ENCODE data around the gene ZNF135. TPM values are rescaled to one million over a fixed set of nuclear protein-coding genes. Genes with fewer than 3 reads are reported as not detected.

The ZNF135 gene
- total and polyA plus RNA-seq, 2 donors from 2014 or later: 5.6 to 9.7 TPM

- intact Hi-C loops (cut with DNase I): no loop called here
- DNase-seq (peak in 1 of 5 donors; percentile 8), FAIRE-seq (no peak)
- Histone ChIP-seq H3K27ac (ENCODE audit: low read depth in 2 of 2, low read length in 2 of 2) (no peak overlapping the region), H3K4me1 (ENCODE audit: control insufficient read depth in 2 of 3, insufficient read depth in 2 of 3, low read depth in 1 of 3, low read length in 3 of 3) (no peaks in the 10 kb centered on the region), H3K27me3 (ENCODE audit: control insufficient read depth, insufficient read depth, low read length) (no peaks in the 10 kb centered on the region), H3K4me3 (ENCODE audit: low read length in 3 of 3) (no peak overlapping the region), H3K9ac (ENCODE audit: low read length in 3 of 3) (no peak overlapping the region), H3K9me3 (ENCODE audit: control insufficient read depth in 2 of 3, insufficient read depth in 1 of 3, low read length in 3 of 3) (peaks cover 2 to 8% (median 5%) of the 10 kb centered on the region in 3 donors), H3K36me3 (ENCODE audit: control insufficient read depth in 2 of 3, insufficient read depth in 3 of 3, low read length in 3 of 3) (peaks cover 2 to 11% (median 2%) of the 10 kb centered on the region in 3 donors)
- no peak for TF ChIP-seq CTCF (IDR thresholded peaks at IDR 0.05; ENCODE audit: borderline replicate concordance, extremely low read depth, insufficient read depth)
Measured at GRCh38 chr19:58079792-58080191, 20.7 kb downstream of the ZNF135 start.

GRCh38 chr19:58083021-58083420 lies 23.9 kb downstream of the ZNF135 start:
- intact Hi-C loops (cut with DNase I): no loop called here
- no peak for TF ChIP-seq CTCF (IDR thresholded peaks at IDR 0.05; ENCODE audit: borderline replicate concordance, extremely low read depth, insufficient read depth)
- Histone ChIP-seq H3K4me1 (ENCODE audit: control insufficient read depth in 2 of 3, insufficient read depth in 2 of 3, low read depth in 1 of 3, low read length in 3 of 3) (no peaks in the 10 kb centered on the region), H3K9me3 (ENCODE audit: control insufficient read depth in 2 of 3, insufficient read depth in 1 of 3, low read length in 3 of 3) (peaks cover 2 to 8% (median 5%) of the 10 kb centered on the region in 3 donors), H3K4me3 (ENCODE audit: low read length in 3 of 3) (no peak overlapping the region), H3K27ac (ENCODE audit: low read depth in 2 of 2, low read length in 2 of 2) (no peak overlapping the region), H3K36me3 (ENCODE audit: control insufficient read depth in 2 of 3, insufficient read depth in 3 of 3, low read length in 3 of 3) (peaks cover 2 to 28% (median 2%) of the 10 kb centered on the region in 3 donors), H3K9ac (ENCODE audit: low read length in 3 of 3) (no peak overlapping the region), H3K27me3 (ENCODE audit: control insufficient read depth, insufficient read depth, low read length) (no peaks in the 10 kb centered on the region)
- DNase-seq: peak in 2 of 5 donors; percentile 14 to 16
- no peak for FAIRE-seq

- Histone ChIP-seq H3K36me3 (ENCODE audit: control insufficient read depth in 2 of 3, insufficient read depth in 3 of 3, low read length in 3 of 3) (peaks cover 2 to 28% (median 2%) of the 10 kb centered on the region in 3 donors), H3K9ac (ENCODE audit: low read length in 3 of 3) (no peak overlapping the region), H3K4me1 (ENCODE audit: control insufficient read depth in 2 of 3, insufficient read depth in 2 of 3, low read depth in 1 of 3, low read length in 3 of 3) (no peaks in the 10 kb centered on the region), H3K9me3 (ENCODE audit: control insufficient read depth in 2 of 3, insufficient read depth in 1 of 3, low read length in 3 of 3) (peaks cover 2 to 8% (median 5%) of the 10 kb centered on the region in 3 donors), H3K27ac (ENCODE audit: low read depth in 2 of 2, low read length in 2 of 2) (no peak overlapping the region), H3K27me3 (ENCODE audit: control insufficient read depth, insufficient read depth, low read length) (no peaks in the 10 kb centered on the region), H3K4me3 (ENCODE audit: low read length in 3 of 3) (no peak overlapping the region)
- no peak for DNase-seq
- FAIRE-seq: no peak
- TF ChIP-seq CTCF (IDR thresholded peaks at IDR 0.05; ENCODE audit: borderline replicate concordance, extremely low read depth, insufficient read depth): no peak
- intact Hi-C loops (cut with DNase I): no loop called here
Measured at GRCh38 chr19:58084596-58085347, 25.7 kb downstream of the ZNF135 start.

Data from kidney (tissue), 14 donors.